ENCODE data around the gene DGAT2L6. TPM values are rescaled to one million over a fixed set of nuclear protein-coding genes. Genes with fewer than 3 reads are reported as not detected.

DGAT2L6 gene
- total RNA-seq, 1 donor from 2014 or later: not detected

- H3K4me1 Mint-ChIP-seq: peaks cover 17% of the 10 kb centered on the region
- no peaks in the 10 kb centered on the region for H3K27me3 Mint-ChIP-seq (ENCODE audit: low read depth)
- H3K36me3 Mint-ChIP-seq: peaks cover 10% of the 10 kb centered on the region
- no peak for DNase-seq (ENCODE audit: low spot score in 2 of 2, unreplicated experiment in 2 of 2)
- no peak for TF ChIP-seq CTCF (IDR thresholded peaks at IDR 0.05; ENCODE audit: unreplicated experiment)
- peak overlapping the region; percentile 71 for H3K27ac Mint-ChIP-seq
- no peak overlapping the region for H3K4me3 Mint-ChIP-seq
- peaks cover 17% of the 10 kb centered on the region for H3K9me3 Mint-ChIP-seq
Measured at GRCh38 chrX:70166601-70167590, 10.4 kb upstream of the DGAT2L6 start.

DNA sequence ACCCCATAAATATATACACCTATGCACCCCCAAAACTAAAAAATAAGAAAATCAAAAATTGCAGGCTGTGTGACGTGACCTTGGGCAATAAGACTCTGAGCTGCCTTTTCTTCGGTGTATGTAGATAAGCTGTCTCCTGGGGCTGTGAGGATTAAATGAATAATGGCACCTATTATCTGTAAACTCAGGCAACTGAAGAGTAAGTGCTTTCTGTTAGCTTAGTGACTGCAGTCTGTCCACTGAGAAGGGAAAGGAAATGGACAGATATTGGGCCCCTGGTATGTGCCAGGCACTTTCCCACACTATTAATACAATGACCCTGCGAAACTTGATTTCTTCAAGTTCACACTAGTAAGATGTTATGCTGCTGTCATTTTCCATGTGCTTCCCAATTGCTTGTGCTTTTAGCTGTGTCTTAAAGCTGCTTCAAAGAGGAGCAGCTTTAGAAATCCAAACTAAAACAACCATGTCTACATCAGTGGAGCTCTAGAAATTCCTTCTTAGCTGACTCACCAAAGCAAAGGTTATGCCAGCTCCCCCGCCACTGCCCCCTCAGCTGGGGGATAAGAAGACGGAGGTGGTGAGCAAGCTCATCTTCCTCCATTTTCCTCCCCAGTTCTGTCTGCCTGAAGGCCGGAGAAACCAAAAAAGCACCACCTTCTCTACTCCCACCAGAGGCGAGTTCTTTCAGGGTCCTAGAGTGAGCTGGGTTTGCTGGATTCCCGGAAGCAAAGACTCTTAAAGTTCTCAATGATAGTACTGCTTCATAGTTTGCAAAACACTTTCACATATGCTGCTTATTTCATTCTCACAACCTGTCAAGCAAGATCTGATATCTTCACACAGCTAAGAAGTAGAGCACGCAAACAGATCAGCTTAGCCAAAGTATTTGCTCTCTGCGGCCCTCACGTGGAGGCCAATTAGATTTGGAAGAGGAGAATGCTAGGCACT lies 8.8 kb upstream of the DGAT2L6 start:
- H3K36me3 Mint-ChIP-seq: peaks cover 10% of the 10 kb centered on the region
- peak overlapping the region; percentile 58 for H3K4me3 Mint-ChIP-seq
- no peak for TF ChIP-seq CTCF (IDR thresholded peaks at IDR 0.05; ENCODE audit: unreplicated experiment)
- H3K9me3 Mint-ChIP-seq: peaks cover 17% of the 10 kb centered on the region
- peak overlapping the region; percentile 62 for H3K27ac Mint-ChIP-seq
- DNase-seq (ENCODE audit: low spot score in 2 of 2, unreplicated experiment in 2 of 2): peak in 1 of 2 experiments; percentile 39
- H3K4me1 Mint-ChIP-seq: peaks cover 17% of the 10 kb centered on the region
- H3K27me3 Mint-ChIP-seq (ENCODE audit: low read depth): no peaks in the 10 kb centered on the region

- Mint-ChIP-seq H3K4me3 (no peak overlapping the region), H3K9me3 (peaks cover 14% of the 10 kb centered on the region), H3K27me3 (ENCODE audit: low read depth) (no peaks in the 10 kb centered on the region), H3K4me1 (peaks cover 17% of the 10 kb centered on the region), H3K27ac (no peak overlapping the region), H3K36me3 (peaks cover 7% of the 10 kb centered on the region)
- TF ChIP-seq CTCF (IDR thresholded peaks at IDR 0.05; ENCODE audit: unreplicated experiment): no peak
- no peak for DNase-seq (ENCODE audit: low spot score in 2 of 2, unreplicated experiment in 2 of 2)
Measured at GRCh38 chrX:70169281-70169680, 8.0 kb upstream of the DGAT2L6 start.

GRCh38 chrX:70171624-70172023 lies 5.7 kb upstream of the DGAT2L6 start:
- Mint-ChIP-seq H3K4me3 (no peak overlapping the region), H3K4me1 (peaks cover 17% of the 10 kb centered on the region), H3K27ac (no peak overlapping the region), H3K27me3 (ENCODE audit: low read depth) (no peaks in the 10 kb centered on the region), H3K36me3 (no peaks in the 10 kb centered on the region), H3K9me3 (peaks cover 11% of the 10 kb centered on the region)
- no peak for TF ChIP-seq CTCF (IDR thresholded peaks at IDR 0.05; ENCODE audit: unreplicated experiment)
- DNase-seq (ENCODE audit: low spot score in 2 of 2, unreplicated experiment in 2 of 2): no peak

- no peaks in the 10 kb centered on the region for H3K27me3 Mint-ChIP-seq (ENCODE audit: low read depth)
- no peaks in the 10 kb centered on the region for H3K36me3 Mint-ChIP-seq
- H3K9me3 Mint-ChIP-seq: peaks cover 11% of the 10 kb centered on the region
- no peak for TF ChIP-seq CTCF (IDR thresholded peaks at IDR 0.05; ENCODE audit: unreplicated experiment)
- H3K27ac Mint-ChIP-seq: no peak overlapping the region
- no peak overlapping the region for H3K4me3 Mint-ChIP-seq
- no peak for DNase-seq (ENCODE audit: low spot score in 2 of 2, unreplicated experiment in 2 of 2)
- H3K4me1 Mint-ChIP-seq: peaks cover 15% of the 10 kb centered on the region
Measured at GRCh38 chrX:70172221-70172620, 5.1 kb upstream of the DGAT2L6 start.

Measured in mesothelial cell of epicardium (in vitro differentiated cells).